Caki2 (cell line): ENCODE results near the gene SETD7. TPM values are rescaled to one million over a fixed set of nuclear protein-coding genes. Genes with fewer than 3 reads are reported as not detected.

Experiments used
- DNase-seq: peaks from one replicate; pipeline ENCODE4 v3.0.0-alpha.2; 2015; ENCODE audit warnings: low read depth
- in situ Hi-C: cut with HindIII; loops from 2 replicates; pipeline ENCODE4 v1.10.0; 2016; ENCODE audit warnings: low sequenced_read_pairs, low pct_unique_long_range_greater_than_20kb, mixed read lengths
- total RNA-seq: library from RNA; depleted of rRNA; stranded (reverse); fragments of >200 nt; shearing (Covaris generic); gene quantifications from 2 replicates; pipeline ENCODE4 v1.2.3, GENCODE V29; 2014; ENCODE audit warnings: low replicate concordance; rRNA removed

SETD7 gene
- total RNA-seq: 28.7 and 36.6 TPM in 2 replicates

- DNase-seq: peak; percentile 86
- in situ Hi-C loops: no loop called here
Measured at GRCh38 chr4:139556071-139556723, at the start of gene SETD7. SETD7 (minus strand) TSS chr4:139556219; CDS start chr4:139556137, 82 bp downstream.

- in situ Hi-C loops: no loop called here
- no peak for DNase-seq
Measured at GRCh38 chr4:139605516-139605915, 49.5 kb upstream of the SETD7 start.

GRCh38 chr4:139603576-139604410, 47.8 kb upstream of the SETD7 start:
- DNase-seq: peak; percentile 61
- in situ Hi-C loops: no loop called here

- no peak for DNase-seq
- in situ Hi-C loops: no loop called here
Measured at GRCh38 chr4:139602776-139603360, 46.8 kb upstream of the SETD7 start.

- no peak for DNase-seq
- in situ Hi-C loops: no loop called here
Measured at GRCh38 chr4:139600662-139601061, 44.6 kb upstream of the SETD7 start.

GRCh38 chr4:139599594-139600374, 43.8 kb upstream of the SETD7 start:
- in situ Hi-C loops: no loop called here
- DNase-seq: peak; percentile 60

- DNase-seq: no peak
- in situ Hi-C loops: no loop called here
Measured at GRCh38 chr4:139599076-139599475, 43.1 kb upstream of the SETD7 start.

- no peak for DNase-seq
- in situ Hi-C loops: no loop called here
Measured at GRCh38 chr4:139596684-139597279, 40.8 kb upstream of the SETD7 start.

- no peak for DNase-seq
- in situ Hi-C loops: no loop called here
Measured at GRCh38 chr4:139596034-139596683, 40.1 kb upstream of the SETD7 start.

- in situ Hi-C loops: no loop called here
- DNase-seq: no peak
Measured at GRCh38 chr4:139594591-139595185, 38.7 kb upstream of the SETD7 start.

- DNase-seq: peak; percentile 59
- in situ Hi-C loops: no loop called here
Measured at GRCh38 chr4:139593091-139593564, 37.1 kb upstream of the SETD7 start.

- in situ Hi-C loops: no loop called here
Measured at GRCh38 chr4:139589336-139590018, 33.5 kb upstream of the SETD7 start.

GRCh38 chr4:139587446-139587845, 31.4 kb upstream of the SETD7 start:
- DNase-seq: no peak
- in situ Hi-C loops: no loop called here

More at GRCh38 chr4:139589336-139590018, 33.5 kb upstream of the SETD7 start:
- DNase-seq: no peak

GRCh38 chr4:139585473-139585872, 29.5 kb upstream of the SETD7 start:
- in situ Hi-C loops: no loop called here
- DNase-seq: no peak

GRCh38 chr4:139584784-139585183, 28.8 kb upstream of the SETD7 start:
- in situ Hi-C loops: no loop called here

GRCh38 chr4:139584013-139584412, 28.0 kb upstream of the SETD7 start:
- no peak for DNase-seq
- in situ Hi-C loops: no loop called here

More at GRCh38 chr4:139584784-139585183, 28.8 kb upstream of the SETD7 start:
- no peak for DNase-seq

- in situ Hi-C loops: no loop called here
- DNase-seq: no peak
Measured at GRCh38 chr4:139582044-139582443, 26.0 kb upstream of the SETD7 start.
